Kidney tubule cell (primary cell): ENCODE data around the gene ALMS1.
A peak's percentile ranks its signal among the peaks of the same experiment; 100 is the strongest.
"Not testable (repeated sequence)": the region's sequence is repeated elsewhere in the genome, so short reads cannot be mapped to it uniquely, and the experiment has no call there.

Source experiments
- DNase-seq: peaks from one replicate; pipeline ENCODE4 v3.0.0-alpha.2; 2018; ENCODE audit warnings: low spot score

The ALMS1 gene

DNA sequence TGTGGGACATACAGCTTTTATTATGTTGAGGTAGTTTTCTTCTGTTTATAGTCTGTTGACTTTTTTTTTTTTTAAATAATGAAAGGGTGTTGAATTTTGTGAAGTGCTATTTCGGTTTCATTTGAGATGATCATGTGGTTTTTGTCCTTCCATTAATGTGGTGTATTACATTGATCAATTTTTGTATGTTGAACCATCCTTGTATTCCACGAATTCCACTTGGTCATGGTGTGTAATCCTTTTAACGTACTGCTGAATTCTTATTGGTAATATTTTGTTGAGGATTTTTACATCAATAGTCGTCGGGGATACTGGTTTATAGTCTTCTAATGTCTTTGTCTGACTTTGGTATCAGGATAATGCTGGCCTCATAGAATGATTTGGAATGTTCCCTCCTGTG, 18.8 kb downstream of the ALMS1 start:
- DNase-seq, result no peak

DNA sequence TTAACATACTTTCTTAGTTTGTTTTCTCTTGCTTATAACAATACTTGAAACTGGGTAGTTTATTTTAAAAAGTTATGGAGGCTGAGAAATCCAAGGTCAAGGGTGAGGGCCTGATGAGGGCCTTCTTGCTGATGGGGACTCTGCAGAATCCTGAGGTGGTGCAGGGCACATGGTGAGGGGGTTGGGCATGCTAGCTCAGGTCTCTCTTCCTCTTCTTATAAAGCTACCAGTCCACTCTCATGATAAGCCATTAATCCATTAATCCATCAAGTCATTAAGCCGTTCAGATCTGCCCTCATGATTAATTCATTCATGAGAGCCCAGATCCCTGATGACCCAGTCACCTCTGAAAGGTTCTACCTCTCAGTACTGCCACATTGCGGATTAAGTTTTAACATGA, 21.4 kb downstream of the ALMS1 start:
- DNase-seq, result no peak

DNA sequence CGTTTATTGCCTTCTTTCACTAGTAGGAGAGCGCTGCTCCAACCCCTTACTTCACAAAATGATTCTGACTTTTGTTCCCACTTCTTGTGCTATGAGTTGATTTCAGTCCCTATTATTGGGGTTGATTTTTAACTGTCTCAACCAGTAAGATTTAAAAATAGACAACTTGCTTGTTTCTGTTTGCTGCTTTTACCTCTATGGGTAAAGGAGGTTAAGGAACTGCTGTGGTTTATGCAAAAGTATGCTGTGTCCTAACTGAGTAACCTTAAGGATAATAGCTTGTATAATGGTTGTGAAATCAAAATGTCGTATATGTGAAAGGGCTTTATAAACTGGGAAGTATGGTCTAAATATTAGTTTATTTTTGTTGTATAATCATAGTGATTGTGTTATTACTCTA, 22.6 kb downstream of the ALMS1 start:
- no peak for DNase-seq

DNA sequence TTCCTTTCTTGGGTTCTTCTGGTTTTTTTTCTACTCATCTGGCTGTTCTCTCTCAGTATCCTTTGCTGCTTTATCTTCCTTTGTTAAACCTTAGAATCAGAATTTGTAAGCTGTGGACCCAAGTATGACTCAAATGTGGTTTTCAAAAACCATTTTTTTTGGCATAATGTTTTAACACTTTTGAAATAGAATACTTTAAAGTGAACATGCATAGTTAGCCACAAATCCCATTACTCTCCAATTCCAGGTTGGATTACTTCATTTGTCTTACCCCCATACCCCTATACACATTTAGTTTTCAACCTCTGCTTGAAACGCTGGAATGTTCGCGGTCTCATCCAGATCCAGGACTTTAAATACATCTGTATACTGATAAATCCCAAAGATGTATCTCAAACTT, 29.1 kb downstream of the ALMS1 start:
- DNase-seq, result no peak

DNA sequence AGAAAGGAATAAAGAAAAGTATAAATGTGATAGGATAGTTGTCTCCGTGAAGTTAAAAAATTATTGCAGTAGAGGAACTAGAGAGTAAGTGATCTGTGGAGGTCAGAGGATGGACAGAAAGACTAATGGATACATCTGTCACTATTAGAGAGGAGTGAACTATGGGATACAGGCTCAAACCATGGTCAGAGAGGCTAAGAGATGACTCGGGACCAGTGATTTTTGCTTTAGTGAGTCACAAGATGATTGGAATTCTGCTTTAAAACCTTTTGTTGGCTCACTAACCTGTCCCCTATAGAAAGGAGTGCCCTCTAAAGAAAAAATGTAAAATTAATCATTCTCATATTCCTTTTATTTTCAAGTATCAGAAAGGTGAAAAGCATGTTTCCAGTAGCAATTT, 30.3 kb downstream of the ALMS1 start:
- DNase-seq, result peak; percentile 35

DNA sequence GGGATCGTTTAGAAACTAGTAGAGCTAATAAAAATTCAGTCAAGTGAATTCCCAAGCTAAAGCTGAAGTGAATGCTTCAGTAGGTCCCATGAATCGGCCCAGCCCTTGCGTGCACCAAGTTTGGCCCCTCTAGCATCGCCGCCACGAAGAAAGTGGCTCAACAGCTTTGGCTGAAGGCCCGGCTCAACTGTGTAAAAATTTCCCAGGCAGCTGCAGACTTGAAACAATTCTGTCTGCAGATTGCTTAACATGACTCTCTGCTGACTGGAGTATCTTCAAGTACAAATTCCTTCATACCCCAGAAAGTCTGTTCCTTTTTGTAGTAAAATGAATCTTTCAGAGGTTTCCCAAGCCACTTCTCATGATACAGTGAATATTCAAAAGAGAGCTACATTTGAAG, 32.7 kb downstream of the ALMS1 start:
- DNase-seq, result peak; percentile 42

DNA sequence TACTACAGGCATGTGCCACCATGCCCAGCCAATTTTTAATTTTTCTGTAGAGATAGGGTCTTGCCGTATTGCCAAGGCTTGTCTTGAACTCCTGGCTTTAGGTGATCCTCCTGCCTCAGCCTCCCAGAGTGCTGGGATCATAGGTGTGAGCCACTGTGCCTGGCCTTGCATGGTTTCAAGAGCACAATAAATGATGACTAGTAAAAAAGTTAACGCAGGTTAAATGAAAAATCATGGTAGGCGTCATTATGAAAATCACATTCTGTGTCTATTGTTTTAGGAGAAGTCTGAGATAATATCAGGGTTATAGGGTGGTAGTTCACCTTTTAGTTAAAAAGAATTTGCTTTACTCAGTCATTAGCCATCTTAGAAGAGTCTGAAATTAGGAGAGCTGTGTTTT, 38.3 kb downstream of the ALMS1 start:
- DNase-seq, result no peak

DNA sequence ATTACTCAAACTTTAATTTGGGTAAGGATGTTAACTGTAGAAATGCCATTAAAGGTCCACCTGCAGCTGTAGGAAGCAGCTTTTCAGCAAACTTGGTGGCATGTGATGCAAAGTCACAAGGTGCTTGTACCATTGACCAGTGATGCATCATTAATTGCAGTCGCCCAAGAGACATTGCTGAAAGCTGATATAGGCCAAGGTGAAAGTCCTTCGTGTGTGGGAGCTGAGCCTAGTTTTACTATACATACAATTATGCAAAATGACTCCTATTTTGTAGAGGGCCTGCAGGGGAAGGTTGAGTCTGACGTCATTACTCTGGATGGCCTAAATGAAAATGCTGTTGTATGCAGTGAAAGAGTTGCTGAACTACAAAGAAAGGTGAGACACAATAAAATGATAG, 40.5 kb downstream of the ALMS1 start:
- DNase-seq, result no peak

DNA sequence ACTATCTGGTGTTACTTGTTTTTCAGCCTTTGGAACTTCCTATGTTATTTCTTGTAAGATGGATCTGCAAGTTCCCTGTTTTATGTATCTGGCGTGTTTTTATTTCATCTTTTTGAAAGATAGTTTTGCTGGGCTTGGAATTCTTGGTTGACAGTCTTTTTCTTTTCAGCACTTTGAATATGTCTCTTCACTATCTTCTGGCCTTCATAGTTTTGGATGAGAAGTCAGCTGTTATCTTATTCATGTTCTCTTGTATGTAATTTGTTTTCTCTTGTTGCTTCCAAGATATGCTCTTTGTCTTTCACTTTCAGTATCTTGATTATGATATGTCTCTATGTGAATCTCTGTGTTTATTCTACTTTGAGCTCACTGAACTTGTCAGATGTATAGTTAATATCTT, 50.4 kb downstream of the ALMS1 start:
- DNase-seq, result no peak

DNA sequence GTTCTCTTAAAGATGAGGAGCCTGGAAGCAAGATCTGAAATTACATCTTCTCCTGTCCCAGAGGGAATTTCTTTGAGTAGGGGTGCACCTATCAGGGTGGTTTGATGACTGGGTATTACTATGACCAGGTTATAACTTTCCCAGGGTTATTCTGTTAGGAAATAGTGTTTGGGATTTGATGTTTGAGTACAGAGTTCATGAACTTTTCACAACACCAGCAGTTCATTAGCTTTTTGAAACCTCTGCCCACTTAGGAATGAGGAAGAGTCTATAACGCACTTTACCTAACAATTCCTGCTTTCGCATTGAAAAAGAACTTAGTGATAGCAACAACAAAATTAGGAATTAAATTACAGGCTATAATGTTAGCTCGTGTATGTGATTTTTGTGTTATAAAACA, 58.6 kb downstream of the ALMS1 start:
- DNase-seq, result no peak

DNA sequence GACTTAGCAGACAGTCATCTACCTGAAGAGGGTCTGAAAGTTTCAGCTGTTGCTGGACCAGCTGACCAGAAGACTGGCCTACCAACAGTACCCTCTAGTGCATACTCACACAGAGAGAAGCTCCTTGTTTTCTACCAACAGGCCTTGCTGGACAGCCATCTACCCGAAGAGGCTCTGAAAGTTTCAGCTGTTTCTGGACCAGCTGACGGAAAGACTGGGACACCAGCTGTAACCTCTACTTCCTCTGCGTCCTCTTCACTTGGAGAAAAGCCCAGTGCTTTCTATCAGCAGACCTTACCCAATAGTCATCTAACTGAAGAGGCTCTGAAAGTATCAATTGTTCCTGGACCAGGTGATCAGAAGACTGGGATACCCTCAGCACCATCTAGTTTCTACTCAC, 63.2 kb downstream of the ALMS1 start:
- no peak for DNase-seq

DNA sequence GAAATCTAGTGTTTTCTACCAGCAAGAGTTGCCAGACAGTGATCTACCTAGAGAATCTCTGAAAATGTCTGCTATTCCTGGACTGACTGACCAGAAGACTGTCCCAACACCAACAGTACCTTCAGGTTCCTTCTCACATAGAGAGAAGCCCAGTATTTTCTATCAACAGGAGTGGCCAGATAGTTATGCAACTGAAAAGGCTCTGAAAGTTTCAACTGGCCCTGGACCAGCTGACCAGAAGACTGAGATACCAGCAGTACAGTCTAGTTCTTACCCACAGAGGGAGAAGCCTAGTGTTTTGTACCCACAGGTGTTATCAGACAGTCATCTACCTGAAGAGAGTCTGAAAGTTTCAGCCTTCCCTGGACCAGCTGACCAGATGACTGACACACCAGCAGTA, 63.8 kb downstream of the ALMS1 start:
- DNase-seq, result no peak

DNA sequence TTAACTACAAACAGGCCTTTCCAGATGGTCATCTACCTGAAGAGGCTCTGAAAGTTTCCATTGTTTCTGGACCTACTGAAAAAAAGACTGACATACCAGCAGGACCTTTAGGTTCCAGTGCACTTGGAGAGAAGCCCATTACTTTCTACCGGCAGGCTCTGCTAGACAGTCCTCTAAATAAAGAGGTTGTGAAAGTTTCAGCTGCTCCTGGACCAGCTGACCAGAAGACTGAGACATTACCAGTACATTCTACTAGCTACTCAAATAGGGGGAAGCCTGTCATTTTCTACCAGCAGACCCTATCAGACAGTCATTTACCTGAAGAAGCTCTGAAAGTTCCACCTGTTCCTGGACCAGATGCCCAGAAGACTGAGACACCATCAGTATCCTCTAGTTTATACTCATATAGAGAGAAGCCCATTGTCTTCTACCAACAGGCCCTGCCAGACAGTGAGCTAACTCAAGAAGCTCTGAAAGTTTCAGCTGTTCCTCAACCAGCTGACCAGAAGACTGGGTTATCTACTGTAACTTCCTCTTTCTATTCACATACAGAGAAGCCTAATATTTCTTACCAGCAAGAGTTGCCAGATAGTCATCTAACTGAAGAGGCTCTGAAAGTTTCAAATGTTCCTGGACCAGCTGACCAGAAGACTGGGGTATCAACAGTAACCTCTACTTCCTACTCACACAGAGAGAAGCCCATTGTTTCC, 65.8 kb downstream of the ALMS1 start:
- DNase-seq, result no peak

DNA sequence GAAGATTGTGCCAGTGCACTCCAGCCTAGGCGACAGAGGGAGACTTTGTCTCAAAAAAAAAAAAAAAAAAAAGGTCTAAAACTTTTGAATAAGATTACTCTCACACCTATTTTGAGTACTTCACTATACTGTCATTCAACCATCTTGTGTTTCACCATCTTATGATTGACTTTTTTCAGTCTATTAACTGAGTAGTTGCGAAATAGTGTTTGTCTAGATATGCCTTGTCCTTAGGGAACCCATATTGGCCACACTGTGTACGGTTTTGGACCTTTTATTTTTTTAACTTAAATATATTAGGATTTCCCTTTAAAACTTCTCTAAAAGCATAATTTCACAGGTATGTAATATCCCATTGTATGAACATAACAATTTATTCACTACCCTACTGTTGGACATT, 72.3 kb downstream of the ALMS1 start:
- no peak for DNase-seq

DNA sequence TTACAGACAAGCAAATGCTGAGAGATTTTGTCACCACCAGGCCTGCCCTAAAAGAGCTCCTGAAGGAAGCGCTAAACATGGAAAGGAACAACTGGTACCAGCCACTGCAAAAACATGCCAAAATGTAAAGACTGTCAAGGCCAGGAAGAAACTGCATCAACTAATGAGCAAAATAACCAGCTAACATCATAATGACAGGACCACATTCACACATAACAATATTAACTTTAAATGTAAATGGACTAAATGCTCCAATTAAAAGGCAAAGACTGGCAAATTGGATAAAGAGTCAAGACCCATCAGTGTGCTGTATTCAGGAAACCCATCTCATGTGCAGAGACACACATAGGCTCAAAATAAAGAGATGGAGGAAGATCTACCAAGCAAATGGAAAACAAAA, 76.8 kb downstream of the ALMS1 start:
- DNase-seq, result not testable (repeated sequence)

DNA sequence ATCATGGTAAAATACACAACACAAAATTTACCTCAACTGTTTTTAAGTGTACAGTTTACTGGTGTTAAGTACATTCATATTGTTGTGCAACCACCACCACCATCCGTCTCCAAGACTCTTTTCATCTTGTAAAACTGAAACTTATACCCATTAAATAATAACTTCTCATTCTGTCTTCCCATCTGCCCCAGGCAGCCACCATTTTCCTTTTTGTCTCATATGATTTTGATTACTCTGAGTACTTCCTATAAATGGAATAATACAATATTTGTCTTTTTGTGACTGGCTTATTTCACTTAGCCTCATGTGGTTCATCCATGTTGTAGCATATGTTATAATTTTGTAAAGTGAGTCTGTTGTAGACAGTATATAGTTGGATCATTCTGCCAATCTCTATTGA, 82.7 kb downstream of the ALMS1 start:
- DNase-seq, result no peak

DNA sequence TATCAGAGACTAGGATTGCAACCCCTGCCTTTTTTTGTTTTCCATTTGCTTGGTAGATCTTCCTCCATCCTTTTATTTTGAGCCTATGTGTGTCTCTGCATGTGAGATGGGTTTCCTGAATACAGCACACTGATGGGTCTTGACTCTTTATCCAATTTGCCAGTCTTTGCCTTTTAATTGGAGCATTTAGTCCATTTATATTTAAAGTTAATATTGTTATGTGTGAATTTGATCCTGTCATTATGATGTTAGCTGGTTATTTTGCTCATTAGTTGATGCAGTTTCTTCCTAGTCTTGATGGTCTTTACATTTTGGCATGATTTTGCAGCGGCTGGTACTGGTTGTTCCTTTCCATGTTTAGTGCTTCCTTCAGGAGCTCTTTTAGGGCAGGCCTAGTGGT, 98.2 kb downstream of the ALMS1 start:
- DNase-seq, result not testable (repeated sequence)

DNA sequence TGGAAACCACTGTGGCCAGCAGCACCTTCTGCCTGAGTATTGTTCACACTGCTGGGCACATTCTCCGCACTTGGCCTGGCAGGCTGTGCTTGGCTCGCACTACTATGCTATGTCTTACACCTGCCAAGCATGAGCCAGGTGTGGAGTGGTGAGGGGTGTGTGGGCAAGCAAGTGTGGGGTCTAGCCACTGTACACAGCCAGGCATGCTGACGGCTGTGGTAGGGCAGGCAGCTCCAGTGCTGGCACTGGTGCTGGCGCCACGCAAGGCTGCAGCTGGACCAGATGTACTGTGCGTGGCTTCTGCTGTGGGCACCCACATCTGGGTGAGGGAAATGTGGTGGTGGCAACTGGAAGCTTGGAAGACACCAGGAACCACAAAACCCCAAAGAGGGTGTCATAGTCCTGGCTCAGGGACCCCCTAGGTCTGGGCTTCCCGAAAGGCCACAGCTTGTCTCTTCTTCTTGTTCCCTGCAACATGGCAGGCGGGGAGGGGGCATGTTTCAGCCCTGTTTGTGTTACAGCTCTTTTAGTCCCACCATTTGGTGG, 101.5 kb downstream of the ALMS1 start:
- no peak for DNase-seq

DNA sequence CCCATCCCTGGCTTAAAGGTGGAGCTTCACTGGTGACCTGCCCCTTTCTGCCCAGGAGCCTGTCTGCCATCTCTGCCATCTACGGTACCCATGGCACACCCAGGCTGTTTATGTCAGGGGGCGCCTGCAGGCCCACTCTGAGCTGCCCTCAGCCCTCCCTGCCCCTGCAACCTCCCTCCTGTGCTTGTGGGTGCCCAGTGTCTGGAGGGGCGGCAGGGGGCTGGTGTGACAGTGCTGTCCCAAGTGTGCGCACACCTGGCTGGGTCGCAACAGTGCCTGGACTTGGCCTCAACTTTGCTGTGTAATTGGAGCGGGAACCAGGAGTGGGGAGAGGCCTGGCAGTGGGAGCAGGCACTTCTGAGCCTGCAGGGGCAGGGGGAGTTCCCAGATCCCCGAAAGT, 102.4 kb downstream of the ALMS1 start:
- DNase-seq, result no peak

DNA sequence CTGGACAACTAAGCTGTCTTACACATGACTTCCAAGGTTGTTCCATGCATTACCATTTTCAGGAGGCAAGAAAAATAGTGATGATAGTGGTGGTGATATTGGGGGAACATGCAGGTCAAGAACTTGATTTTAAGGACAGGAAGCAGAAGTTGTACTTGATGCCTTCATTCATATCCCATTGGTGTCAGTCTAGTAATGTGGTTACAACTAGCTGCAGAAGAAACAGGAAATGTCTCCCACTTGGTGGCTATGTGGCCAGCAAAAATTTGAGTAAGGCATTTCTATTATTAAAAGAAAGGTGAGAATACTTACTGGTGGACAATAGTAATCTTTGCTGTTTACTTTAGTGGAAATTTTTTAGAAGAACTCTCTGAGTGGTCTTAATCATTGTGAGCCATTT, 103.4 kb downstream of the ALMS1 start:
- DNase-seq, result no peak

DNA sequence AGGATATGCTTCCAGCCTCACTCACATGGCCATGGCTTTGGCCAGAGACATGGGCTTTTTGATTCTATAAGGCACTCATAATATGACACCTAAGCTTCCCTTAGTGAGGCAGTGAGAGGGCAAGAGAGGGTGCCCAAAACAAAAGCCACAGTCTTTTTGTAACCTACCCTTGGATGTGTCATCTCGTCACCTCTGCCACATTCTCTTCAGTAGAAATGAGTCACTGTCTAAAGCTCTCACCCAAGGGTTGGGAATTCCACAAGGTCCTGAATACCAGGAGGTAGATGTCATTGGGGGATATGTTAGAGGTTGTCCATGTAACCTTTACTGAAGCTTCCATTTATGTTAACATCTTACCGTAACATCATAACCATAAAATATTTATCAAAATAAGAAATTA, 108.4 kb downstream of the ALMS1 start:
- peak; percentile 85 for DNase-seq

DNA sequence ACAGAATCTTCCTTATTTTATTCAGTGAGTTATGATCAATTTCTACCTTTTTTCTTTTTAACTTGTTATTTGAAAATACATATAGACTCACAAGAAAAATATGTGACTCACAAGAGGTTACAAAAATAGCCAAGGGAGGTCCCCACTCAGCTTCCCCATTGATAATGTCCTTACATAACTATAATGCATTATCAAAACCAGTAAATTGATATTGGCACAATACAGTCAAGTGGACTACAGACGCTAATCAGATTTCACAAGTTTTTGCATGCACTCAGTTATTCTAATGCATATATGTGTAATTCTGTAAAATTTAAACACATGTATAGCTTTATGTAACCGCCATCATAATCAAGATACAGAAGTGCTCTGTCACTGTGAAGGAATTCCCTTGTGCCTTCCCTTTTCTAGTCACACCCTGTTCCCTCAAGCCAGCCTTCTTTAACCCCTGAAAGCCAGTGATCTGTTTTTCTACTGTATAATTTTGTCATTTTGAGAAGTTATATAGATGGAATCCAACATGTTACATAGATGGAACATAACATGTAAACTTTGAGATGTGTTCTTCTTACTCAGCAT, 118.4 kb downstream of the ALMS1 start:
- no peak for DNase-seq

DNA sequence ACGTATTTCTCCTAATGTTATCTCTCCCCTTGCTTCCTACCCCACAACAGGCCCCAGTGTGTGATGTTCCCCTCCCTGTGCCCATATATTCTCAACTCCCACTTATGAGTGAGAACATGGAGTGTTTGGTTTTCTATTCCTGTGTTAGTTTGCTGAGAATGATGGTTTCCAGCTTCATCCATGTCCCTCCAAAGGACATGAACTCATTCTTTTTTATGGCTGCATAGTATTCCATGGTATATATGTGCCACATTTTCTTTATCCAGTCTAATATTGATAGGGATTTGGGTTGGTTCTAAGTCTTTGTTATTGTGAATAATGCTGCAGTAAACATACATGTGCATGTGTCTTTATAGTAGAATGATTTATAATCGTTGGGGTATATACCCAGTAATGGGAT, 119.2 kb downstream of the ALMS1 start:
- DNase-seq, result not testable (repeated sequence)

DNA sequence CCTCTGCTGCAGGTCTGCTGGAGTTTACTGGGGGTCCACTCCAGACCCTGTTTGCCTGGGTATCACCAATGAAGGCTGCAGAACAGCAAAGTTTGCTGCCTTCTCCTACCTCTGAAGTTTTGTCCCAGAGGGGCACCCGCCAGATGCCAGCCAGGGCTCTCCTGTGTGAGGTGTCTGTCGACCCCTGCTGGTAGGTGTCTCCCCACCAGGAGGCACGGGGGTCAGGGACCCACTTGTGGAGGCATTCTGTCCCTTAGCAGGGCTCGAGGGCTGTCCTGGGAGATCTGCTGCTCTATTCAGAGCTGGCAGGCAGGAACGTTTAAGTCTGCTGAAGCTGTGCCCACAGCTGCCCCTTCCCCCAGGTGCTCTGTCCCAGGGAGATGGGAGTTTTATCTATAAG, 124.8 kb downstream of the ALMS1 start:
- not testable (repeated sequence) for DNase-seq
